KOPT-K1 (cell line): ENCODE data around the gene SEC11A.
"Not testable (repeated sequence)": the region's sequence is repeated elsewhere in the genome, so short reads cannot be mapped to it uniquely, and the experiment has no call there.

Experiments used
- H3K27ac ChIP-seq: fragments of 200-600 bp; sonication (generic); 2 replicates; pipeline ENCODE4 v1.5.1; 2016; ENCODE audit warnings: antibody characterized with exemption, mild to moderate bottlenecking, low read depth, low read length; ENCODE audit not compliant: poor library complexity, severe bottlenecking
- H3K36me3 ChIP-seq: fragments of 200-600 bp; sonication (generic); 2 replicates; pipeline ENCODE4 v1.5.1; 2017; ENCODE audit warnings: antibody characterized with exemption, mild to moderate bottlenecking, low read length, moderate library complexity; ENCODE audit not compliant: insufficient read depth
- H3K9me3 ChIP-seq: fragments of 200-600 bp; sonication (generic); 2 replicates; pipeline ENCODE4 v1.5.1; 2017; ENCODE audit warnings: antibody characterized with exemption, low read length, mild to moderate bottlenecking; ENCODE audit not compliant: insufficient read depth, poor library complexity, severe bottlenecking

SEC11A gene

GRCh38 chr15:84749111-84749991, 33.4 kb upstream of the SEC11A start:
- H3K27ac ChIP-seq, result peak overlapping the region; percentile 72
- H3K36me3 ChIP-seq, result peaks cover 6% of the 10 kb centered on the region; the same call in 1 of the 2 replicates
- no peaks in the 10 kb centered on the region for H3K9me3 ChIP-seq

GRCh38 chr15:84748274-84749110, 32.6 kb upstream of the SEC11A start, which contains the start of gene ZNF592:
TSS of gene ZNF592 (plus strand) at chr15:84748592. CDS start at chr15:84782676, 34,084 bp downstream.
- peak within 1 kb of the TSS; percentile 72 for H3K27ac ChIP-seq
- H3K36me3 ChIP-seq, result no peaks in the 10 kb centered on the region
- H3K9me3 ChIP-seq, result no peaks in the 10 kb centered on the region

DNA sequence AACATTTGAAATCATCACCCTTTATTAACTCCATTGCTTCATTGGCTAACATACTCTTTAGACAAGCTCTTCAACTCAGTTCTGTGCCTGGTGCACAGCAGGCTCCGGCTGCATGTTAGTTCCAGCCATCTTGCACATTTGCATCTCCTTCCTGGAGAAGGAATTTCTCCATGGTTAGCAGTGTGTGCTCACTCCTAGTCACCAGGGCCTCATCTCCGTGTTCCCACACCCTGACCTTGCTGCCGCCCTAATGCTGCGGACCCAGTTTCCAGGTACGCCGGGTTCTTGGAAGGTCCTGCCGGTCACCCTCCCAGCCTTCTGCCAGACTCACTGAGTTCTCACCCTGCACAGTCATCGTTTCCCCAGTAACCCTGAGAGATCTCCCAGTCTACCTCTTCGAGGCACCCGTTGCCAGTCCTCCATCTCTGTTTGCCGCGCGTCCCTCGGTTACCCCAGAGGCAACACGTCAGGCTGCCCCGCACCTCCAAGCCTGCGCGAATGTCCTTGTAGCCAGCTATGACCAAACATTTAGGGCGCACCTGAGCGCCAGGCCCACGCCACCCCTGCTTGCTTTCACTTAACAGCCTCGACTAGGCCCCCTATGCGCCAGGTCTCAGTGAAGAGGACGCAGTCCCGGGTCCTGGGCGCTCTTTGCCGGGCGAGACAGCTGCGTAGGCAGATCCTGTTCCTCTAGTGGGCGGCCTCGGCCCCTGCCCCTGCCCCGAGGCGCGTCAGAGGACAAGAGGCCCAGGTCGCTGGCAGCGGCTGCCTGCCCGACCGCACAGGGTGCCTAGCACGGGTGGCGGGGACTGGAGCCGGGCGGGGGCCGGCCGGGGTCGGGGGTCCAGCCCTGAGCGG, 31.7 kb upstream of the SEC11A start:
- Histone ChIP-seq H3K27ac (peak overlapping the region; percentile 72), H3K9me3 (no peaks in the 10 kb centered on the region), H3K36me3 (no peaks in the 10 kb centered on the region)

GRCh38 chr15:84741121-84741520, 25.2 kb upstream of the SEC11A start:
- Histone ChIP-seq H3K9me3 (no peaks in the 10 kb centered on the region), H3K27ac (no peak overlapping the region), H3K36me3 (no peaks in the 10 kb centered on the region)

GRCh38 chr15:84740691-84741090, 24.8 kb upstream of the SEC11A start:
- Histone ChIP-seq H3K9me3 (no peaks in the 10 kb centered on the region), H3K36me3 (no peaks in the 10 kb centered on the region), H3K27ac (no peak overlapping the region)

- H3K27ac ChIP-seq, result no peak overlapping the region
- no peaks in the 10 kb centered on the region for H3K9me3 ChIP-seq
- H3K36me3 ChIP-seq, result no peaks in the 10 kb centered on the region
These were observed 21.1 kb upstream of the SEC11A start for GRCh38 chr15:84737005-84737404.

DNA sequence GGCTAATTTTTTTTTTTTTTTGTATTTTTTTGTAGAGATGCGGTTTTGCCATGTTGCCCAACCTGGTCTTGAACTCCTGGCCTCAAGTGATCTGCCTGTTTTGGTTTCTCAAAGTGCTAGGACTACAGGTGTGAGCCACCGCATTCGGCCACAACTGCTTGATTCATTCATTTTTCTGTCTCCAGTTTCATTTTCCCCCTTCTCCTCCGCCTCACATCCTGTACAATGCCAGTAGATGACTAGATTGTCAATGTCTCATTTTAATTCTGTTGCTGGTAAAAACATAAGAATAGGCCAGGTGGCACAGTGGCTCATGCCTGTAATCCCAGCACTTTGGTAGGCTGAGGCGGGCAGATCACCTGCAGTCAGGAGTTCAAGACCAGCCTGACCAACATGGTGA, 20.4 kb upstream of the SEC11A start:
- Histone ChIP-seq H3K27ac (peak overlapping the region; percentile 57), H3K36me3 (no peaks in the 10 kb centered on the region)

DNA sequence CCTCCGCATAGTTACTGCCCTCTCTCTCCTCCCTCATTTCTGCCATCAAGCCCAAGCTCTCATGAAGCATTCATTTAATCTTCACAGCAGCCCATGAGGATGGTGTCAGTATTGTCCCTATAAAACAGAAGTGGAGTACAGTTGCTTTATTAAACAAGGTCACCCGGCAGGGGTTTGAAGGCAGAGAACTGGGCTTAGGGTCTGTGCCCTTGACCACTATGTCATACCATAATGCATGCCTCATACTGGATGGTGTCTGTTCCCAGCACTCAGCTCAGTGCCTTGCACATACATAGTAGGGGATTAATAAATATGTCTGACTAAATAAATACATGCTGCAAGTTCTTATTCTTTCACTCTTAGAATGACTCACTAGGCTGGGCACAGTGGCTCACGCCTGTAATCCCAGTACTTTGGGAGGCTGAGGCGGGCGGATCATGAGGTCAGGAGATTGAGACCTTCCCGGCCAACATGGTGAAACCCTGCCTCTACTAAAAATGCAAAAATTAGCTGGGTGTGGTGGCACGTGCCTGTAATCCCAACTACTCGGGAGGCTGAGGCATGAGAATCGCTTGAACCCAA, 19.6 kb upstream of the SEC11A start:
- H3K27ac ChIP-seq, result peak overlapping the region; percentile 57
- not testable (repeated sequence) for H3K9me3 ChIP-seq, H3K36me3 ChIP-seq

More for the DNA sequence above, 20.4 kb upstream of the SEC11A start:
- H3K9me3 ChIP-seq, result no peaks in the 10 kb centered on the region

DNA sequence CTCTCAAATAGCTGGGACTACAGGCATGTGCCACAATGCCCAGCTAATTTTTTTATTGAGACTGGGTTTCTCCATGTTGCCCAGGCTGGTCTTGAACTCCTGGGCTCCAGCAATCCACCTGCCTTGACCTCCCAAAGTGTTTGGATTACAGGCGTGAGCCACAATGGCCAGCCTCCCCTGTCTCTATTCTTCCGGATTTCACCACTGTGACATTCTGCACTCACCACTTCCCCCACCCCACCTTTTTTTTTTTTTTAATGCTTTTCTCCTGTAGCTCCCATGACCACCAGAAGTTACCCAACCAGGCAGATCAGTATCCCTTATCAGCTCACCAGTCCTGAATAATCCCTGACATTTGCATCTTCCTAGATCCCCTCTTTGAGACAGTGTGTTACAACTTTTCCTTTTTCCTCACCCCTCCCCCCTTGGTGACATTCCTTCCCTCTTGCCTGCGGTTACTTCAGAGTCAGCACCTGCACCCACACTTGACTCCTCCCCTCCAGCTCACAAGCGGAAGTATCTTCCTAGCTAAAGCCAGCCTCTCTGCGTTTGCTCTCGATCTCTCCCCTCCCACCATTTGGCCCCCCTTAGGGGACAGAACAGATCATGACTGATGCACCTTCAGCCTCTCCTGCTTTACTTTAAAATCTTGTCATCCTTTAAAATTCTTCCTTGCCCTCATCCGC, 19.0 kb upstream of the SEC11A start:
- no peaks in the 10 kb centered on the region for H3K9me3 ChIP-seq
- no peaks in the 10 kb centered on the region for H3K36me3 ChIP-seq
- peak overlapping the region; percentile 57 for H3K27ac ChIP-seq

GRCh38 chr15:84731774-84732173, 15.8 kb upstream of the SEC11A start:
- Histone ChIP-seq H3K9me3 (no peaks in the 10 kb centered on the region), H3K36me3 (no peaks in the 10 kb centered on the region), H3K27ac (no peak overlapping the region)

DNA sequence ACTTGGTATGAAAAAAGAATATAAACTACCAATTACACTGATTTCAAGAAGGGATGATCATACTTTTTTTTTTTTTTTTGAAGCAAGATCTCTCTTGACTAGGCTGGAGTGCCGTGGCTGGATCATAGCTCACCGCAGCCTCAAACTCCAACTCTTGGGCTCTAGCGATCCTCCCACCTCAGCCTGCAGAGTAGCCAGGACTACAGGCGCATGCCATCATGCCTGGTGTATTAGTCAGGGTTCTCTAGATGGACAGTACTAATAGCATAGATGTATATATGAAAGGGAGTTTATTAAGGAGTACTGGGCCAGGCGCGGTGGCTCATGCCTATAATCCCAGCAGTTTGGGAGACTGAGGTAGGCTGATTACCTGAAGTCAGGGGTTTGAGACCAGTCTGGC, 11.5 kb upstream of the SEC11A start:
- Histone ChIP-seq H3K27ac (no peak overlapping the region), H3K9me3 (no peaks in the 10 kb centered on the region), H3K36me3 (no peaks in the 10 kb centered on the region)

DNA sequence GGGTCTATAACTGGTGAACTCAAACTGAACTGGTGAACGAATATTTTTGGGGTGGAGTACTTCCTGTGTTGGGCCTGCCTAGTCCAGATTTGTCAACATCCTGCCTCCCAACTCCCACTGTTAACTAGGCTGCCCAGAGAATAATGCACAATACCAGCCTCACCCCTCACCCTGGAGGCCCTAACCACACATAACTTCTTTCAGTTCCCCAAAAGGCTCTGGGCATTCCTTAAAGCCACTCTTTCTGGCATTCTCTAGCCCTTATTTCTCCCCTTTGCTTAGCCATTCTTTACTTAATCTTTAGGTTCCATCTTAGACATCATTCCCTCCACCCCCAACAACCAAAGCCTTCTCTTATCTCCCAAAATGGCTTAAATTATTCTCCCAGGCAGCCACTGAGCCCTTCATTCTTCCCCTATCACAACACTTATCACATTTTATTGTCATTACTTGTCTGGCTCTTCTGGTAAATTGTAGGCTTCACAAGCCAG, 9.1 kb upstream of the SEC11A start:
- H3K27ac ChIP-seq, result no peak overlapping the region

DNA sequence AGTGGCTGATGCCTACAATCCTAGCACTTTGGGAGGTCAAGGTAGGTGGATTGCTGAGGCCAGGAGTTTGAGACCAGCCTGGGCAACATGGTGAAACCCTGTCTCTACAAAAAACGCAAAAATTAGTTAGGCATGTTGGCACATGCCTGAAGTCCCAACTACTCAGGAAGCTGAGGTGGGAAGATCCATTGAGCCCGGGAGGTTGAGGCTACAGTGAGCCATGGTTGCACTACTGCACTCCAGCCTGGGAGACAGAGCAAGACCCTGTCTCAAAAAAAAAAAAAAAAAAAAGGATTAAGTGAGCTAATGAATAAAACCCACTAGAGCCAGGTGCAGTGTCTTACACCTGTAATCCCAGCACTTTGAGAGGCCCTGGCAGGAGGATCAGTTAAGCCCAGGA, 6.7 kb upstream of the SEC11A start:
- Histone ChIP-seq H3K27ac (no peak overlapping the region), H3K36me3 (no peaks in the 10 kb centered on the region), H3K9me3 (no peaks in the 10 kb centered on the region)

More for the DNA sequence above, 9.1 kb upstream of the SEC11A start:
- Histone ChIP-seq H3K36me3 (no peaks in the 10 kb centered on the region), H3K9me3 (no peaks in the 10 kb centered on the region)

DNA sequence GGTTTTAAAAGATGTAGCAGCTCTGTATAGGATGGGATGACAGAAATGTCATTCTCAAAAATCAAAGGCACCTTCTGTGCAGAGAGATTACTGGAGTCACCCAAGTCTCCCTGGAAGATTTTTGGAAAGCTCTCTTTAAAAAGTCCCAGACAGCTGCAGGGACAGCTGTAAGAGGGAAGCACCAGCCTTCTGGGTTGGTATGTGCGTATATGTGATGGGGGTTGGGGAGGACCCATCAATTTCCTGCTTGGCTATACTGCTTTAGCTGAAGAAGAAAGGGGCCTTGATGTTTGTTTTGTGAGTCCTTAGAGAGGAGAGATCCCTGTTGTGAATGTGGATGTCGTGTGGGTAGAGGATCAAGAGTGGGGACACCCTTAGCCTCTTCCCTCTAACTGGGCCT, 5.4 kb upstream of the SEC11A start:
- Histone ChIP-seq H3K9me3 (no peaks in the 10 kb centered on the region), H3K36me3 (no peaks in the 10 kb centered on the region), H3K27ac (peak overlapping the region; percentile 32)
